Stomach (tissue), 4 donors: Measurements from ENCODE around the gene OSBP2.

Experiments used
- POLR2A ChIP-seq, 4 donors: fragments of 450-650 bp; IDR thresholded peaks; one replicate each; pipeline ENCODE4 v1.6.1; 2016; ENCODE audit warnings: antibody characterized with exemption in 4 of 4, control low read depth in 2 of 4, mild to moderate bottlenecking in 1 of 4, moderate library complexity in 1 of 4
- POLR2AphosphoS5 ChIP-seq, 3 donors: sonication (generic); formaldehyde crosslinking; IDR thresholded peaks; one replicate each; pipeline ENCODE4 v1.6.1; 2016; ENCODE audit warnings: antibody characterized with exemption in 3 of 3

DNA sequence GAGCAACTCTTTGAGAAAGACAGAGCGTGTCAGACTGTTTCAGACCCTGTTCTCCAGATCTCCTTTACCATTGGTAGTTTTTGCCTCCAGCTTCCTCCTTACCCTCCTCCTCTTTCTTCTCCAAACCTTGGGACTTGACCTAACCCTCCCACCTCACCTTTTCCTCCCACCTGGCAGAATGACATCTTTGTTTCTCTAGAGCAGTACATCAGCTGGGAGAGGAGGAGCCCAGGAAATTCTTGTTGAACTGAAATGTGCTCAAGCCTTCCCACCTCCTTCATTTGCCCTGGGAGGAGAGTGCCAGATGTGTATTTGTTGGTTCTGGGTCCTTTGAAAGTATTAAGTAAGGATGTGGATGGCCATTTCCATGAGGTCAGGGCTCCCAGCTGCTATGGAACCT, 17.4 kb downstream of the OSBP2 start:
- TF ChIP-seq POLR2A (IDR thresholded peaks at IDR 0.05) = no peak
- TF ChIP-seq POLR2AphosphoS5 (IDR thresholded peaks at IDR 0.05) = no peak
